HEK293 (cell line): ENCODE measurements around the gene POLD4.

Source experiments
- ZNF768 ChIP-seq: fragments of 450-650 bp; formaldehyde crosslinking; IDR thresholded peaks from 2 replicates; pipeline ENCODE4 v1.5.1; 2018; ENCODE audit warnings: missing biosample characterization, mild to moderate bottlenecking, missing genetic modification characterization
- TF ChIP-seq, protein P1 (sequence below): fragments of 450-650 bp; formaldehyde crosslinking; IDR thresholded peaks from 2 replicates; pipeline ENCODE4 v1.5.1; 2016; ENCODE audit warnings: missing biosample characterization, missing genetic modification characterization
- TF ChIP-seq, protein P2 (sequence below): fragments of 450-650 bp; formaldehyde crosslinking; IDR thresholded peaks from 2 replicates; pipeline ENCODE4 v1.5.1; 2016; ENCODE audit warnings: missing biosample characterization, missing genetic modification characterization

DNA sequence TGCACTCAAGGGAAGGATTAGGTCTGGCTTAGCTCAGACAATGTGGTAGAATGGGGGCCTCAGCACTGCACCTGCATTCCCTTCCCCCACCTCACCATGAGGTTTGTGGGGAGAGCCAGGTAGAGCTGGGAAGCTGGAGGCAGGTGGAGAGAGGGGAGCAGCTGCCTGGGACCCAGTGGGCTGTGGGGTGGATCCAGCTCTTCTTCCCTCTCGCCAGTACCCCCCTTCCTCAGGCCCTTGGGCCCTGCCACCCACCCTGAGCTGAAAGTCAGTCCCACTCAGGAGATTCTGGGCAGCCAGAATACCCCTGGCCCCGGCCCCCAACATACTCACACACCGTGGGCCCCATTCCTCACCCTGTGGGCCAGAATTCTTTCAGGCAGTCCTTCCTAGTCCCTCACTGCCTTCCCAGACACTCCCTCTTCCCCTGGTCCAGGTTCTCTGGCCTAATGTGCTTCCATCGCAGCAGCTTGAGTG lies 3.1 kb upstream of the POLD4 start:
- TF ChIP-seq, protein P1, sequence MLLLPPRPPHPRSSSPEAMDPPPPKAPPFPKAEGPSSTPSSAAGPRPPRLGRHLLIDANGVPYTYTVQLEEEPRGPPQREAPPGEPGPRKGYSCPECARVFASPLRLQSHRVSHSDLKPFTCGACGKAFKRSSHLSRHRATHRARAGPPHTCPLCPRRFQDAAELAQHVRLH (tag by site-specific recombination): no peak
- TF ChIP-seq ZNF768 (tag by site-specific recombination): no peak
- TF ChIP-seq, protein P2, sequence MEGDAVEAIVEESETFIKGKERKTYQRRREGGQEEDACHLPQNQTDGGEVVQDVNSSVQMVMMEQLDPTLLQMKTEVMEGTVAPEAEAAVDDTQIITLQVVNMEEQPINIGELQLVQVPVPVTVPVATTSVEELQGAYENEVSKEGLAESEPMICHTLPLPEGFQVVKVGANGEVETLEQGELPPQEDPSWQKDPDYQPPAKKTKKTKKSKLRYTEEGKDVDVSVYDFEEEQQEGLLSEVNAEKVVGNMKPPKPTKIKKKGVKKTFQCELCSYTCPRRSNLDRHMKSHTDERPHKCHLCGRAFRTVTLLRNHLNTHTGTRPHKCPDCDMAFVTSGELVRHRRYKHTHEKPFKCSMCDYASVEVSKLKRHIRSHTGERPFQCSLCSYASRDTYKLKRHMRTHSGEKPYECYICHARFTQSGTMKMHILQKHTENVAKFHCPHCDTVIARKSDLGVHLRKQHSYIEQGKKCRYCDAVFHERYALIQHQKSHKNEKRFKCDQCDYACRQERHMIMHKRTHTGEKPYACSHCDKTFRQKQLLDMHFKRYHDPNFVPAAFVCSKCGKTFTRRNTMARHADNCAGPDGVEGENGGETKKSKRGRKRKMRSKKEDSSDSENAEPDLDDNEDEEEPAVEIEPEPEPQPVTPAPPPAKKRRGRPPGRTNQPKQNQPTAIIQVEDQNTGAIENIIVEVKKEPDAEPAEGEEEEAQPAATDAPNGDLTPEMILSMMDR (tag by site-specific recombination): no peak
